HCT116 (cell line): ENCODE measurements around the gene SHROOM3. TPM values are rescaled to one million over a fixed set of nuclear protein-coding genes. Genes with fewer than 3 reads are reported as not detected.

Experiments used
- ATAC-seq: fragments of 200-7000 bp; cut with Tn5 transposase; 2 replicates; pipeline ENCODE4 v1.9.1; 2020; ENCODE audit warnings: mild to moderate bottlenecking, moderate library complexity
- BruUV-seq: library from RNA; stranded (reverse); fragments of 400-500 nt; replicated peaks from 2 replicates; lab custom pipeline; 2021; lab: Mats Ljungman, UMichigan
- CTCF ChIA-PET: fragments of 300-600 bp; sonication (Branson Sonifier 250); formaldehyde crosslinking; loops from one replicate; lab custom pipeline; 2021; ENCODE audit warnings: antibody characterized with exemption; lab: Charles Lee
- POLR2A ChIA-PET: fragments of 300-600, 350-600 bp; sonication (Branson Sonifier 250); formaldehyde crosslinking; loops from one replicate; lab custom pipeline; 2021; ENCODE audit warnings: antibody characterized with exemption; lab: Charles Lee
- RAD21 ChIA-PET, 2 experiments: fragments of 300-600 bp; sonication (Branson Sonifier 250); formaldehyde crosslinking; loops; one replicate each; lab custom pipeline; 2023; ENCODE audit warnings: low total read pairs in 2 of 2; ENCODE audit not compliant: uncharacterized antibody in 2 of 2, unreplicated experiment in 2 of 2, low non-redundant PET in 1 of 2; lab: Charles Lee
- DNase-seq: peaks from one replicate; pipeline ENCODE4 v3.0.0-alpha.2; 2010; ENCODE audit warnings: low read depth, low spot score
- H2AFZ ChIP-seq: fragments of 200-600 bp; shearing (Covaris generic), sonication (generic); 2 replicates; pipeline ENCODE4 v1.6.1; 2017; ENCODE audit warnings: low read depth, mixed run types, mixed read lengths, antibody characterized with exemption, low read length; ENCODE audit not compliant: poor library complexity, severe bottlenecking
- H3K27ac ChIP-seq: 2 replicates; pipeline ENCODE4 v1.5.1; 2012; ENCODE audit warnings: low read depth, low read length
- H3K27me3 ChIP-seq: fragments of 200-600 bp; sonication (generic); 2 replicates; pipeline ENCODE4 v1.6.1; 2016; ENCODE audit warnings: mixed run types, low read length, mixed read lengths; ENCODE audit not compliant: insufficient read depth
- H3K36me3 ChIP-seq, 2 experiments: fragments of 200-500 bp in 1 of 2; fragments of 200-600 bp in 1 of 2; sonication (Bioruptor generic) in 1 of 2; sonication (generic) in 1 of 2; 2 replicates each; pipeline versions ENCODE4 v1.5.1 to v1.6.1; 2014 to 2016; ENCODE audit warnings: low read length in 2 of 2, inconsistent platforms in 1 of 2, mixed read lengths in 1 of 2, mixed run types in 1 of 2; ENCODE audit not compliant: insufficient read depth in 2 of 2, control insufficient read depth in 1 of 2
- H3K4me1 ChIP-seq, 2 experiments: fragments of 200-600 bp in 1 of 2; sonication (generic) in 1 of 2; 2 replicates each; pipeline versions ENCODE4 v1.5.1 to v1.6.1; 2012 to 2017; ENCODE audit warnings: low read length in 2 of 2, inconsistent platforms in 1 of 2, mild to moderate bottlenecking in 1 of 2, mixed read lengths in 1 of 2, mixed run types in 1 of 2, moderate library complexity in 1 of 2; ENCODE audit not compliant: insufficient read depth in 2 of 2, control insufficient read depth in 1 of 2
- H3K4me2 ChIP-seq: fragments of 200-600 bp; sonication (generic); 2 replicates; pipeline ENCODE4 v1.6.1; 2017; ENCODE audit warnings: mixed run types, low read length, mixed read lengths
- H3K4me3 ChIP-seq, 2 experiments: fragments of 200-600 bp in 1 of 2; sonication (generic) in 1 of 2; replicated peaks in 1 of 2; 2 replicates each; pipeline ENCODE4 v1.5.1; 2011 to 2016; ENCODE audit warnings: low read length in 2 of 2, control low read depth in 1 of 2, low read depth in 1 of 2, mild to moderate bottlenecking in 1 of 2, mixed read lengths in 1 of 2, mixed run types in 1 of 2
- H3K79me2 ChIP-seq: fragments of 200-600 bp; sonication (generic); 2 replicates; pipeline ENCODE4 v1.6.1; 2017; ENCODE audit warnings: mild to moderate bottlenecking, mixed run types, low read length, moderate library complexity, mixed read lengths; ENCODE audit not compliant: insufficient read depth
- H3K9ac ChIP-seq: fragments of 200-600 bp; sonication (generic); 2 replicates; pipeline ENCODE4 v1.6.1; 2016; ENCODE audit warnings: low read length, mixed read lengths
- H3K9me2 ChIP-seq: fragments of 200-600 bp; sonication (generic), shearing (Covaris generic); 2 replicates; pipeline ENCODE4 v1.6.1; 2017; ENCODE audit warnings: mixed run types, mild to moderate bottlenecking, moderate library complexity; ENCODE audit not compliant: insufficient read depth
- H3K9me3 ChIP-seq, 2 experiments: fragments of 200-500 bp in 1 of 2; fragments of 200-600 bp in 1 of 2; sonication (Bioruptor generic) in 1 of 2; sonication (generic) in 1 of 2; 2 replicates each; pipeline ENCODE4 v1.6.1; 2014 to 2017; ENCODE audit warnings: low read length in 2 of 2, mixed read lengths in 2 of 2, inconsistent platforms in 1 of 2, low read depth in 1 of 2, mild to moderate bottlenecking in 1 of 2, mixed run types in 1 of 2, moderate library complexity in 1 of 2; ENCODE audit not compliant: control insufficient read depth in 1 of 2, insufficient read depth in 1 of 2
- H4K20me1 ChIP-seq: fragments of 200-600 bp; sonication (generic), shearing (Covaris generic); 2 replicates; pipeline ENCODE4 v1.6.1; 2017; ENCODE audit warnings: mixed run types, mild to moderate bottlenecking, moderate library complexity; ENCODE audit not compliant: insufficient read depth
- ATF3 ChIP-seq: IDR thresholded peaks from 2 replicates; pipeline ENCODE4 v1.6.1; 2012
- CBX3 ChIP-seq: IDR thresholded peaks from 2 replicates; pipeline ENCODE4 v1.6.1; 2012; ENCODE audit warnings: low read depth
- CEBPB ChIP-seq: IDR thresholded peaks from 2 replicates; pipeline ENCODE4 v1.6.1; 2012; ENCODE audit warnings: low read depth
- ELF1 ChIP-seq: IDR thresholded peaks from 2 replicates; pipeline ENCODE4 v1.6.1; 2012; ENCODE audit warnings: low read depth, borderline replicate concordance
- EZH2phosphoT487 ChIP-seq: fragments of 200-600 bp; IDR thresholded peaks from 2 replicates; pipeline ENCODE4 v1.6.1; 2018; ENCODE audit warnings: antibody characterized with exemption, borderline replicate concordance
- FOSL1 ChIP-seq: IDR thresholded peaks from 2 replicates; pipeline ENCODE4 v1.6.1; 2012; ENCODE audit warnings: low read depth
- JUND ChIP-seq: IDR thresholded peaks from 2 replicates; pipeline ENCODE4 v1.6.1; 2012
- MAX ChIP-seq: IDR thresholded peaks from 2 replicates; pipeline ENCODE4 v1.6.1; 2012
- POLR2A ChIP-seq: IDR thresholded peaks from 2 replicates; pipeline ENCODE4 v1.7.0; 2011; ENCODE audit warnings: borderline replicate concordance; ENCODE audit not compliant: insufficient read depth, insufficient read length; ENCODE audit errors: extremely low read depth
- RAD21 ChIP-seq: IDR thresholded peaks from 2 replicates; pipeline ENCODE4 v1.6.1; 2012; ENCODE audit warnings: low read depth, mild to moderate bottlenecking
- REST ChIP-seq: IDR thresholded peaks from 2 replicates; pipeline ENCODE4 v1.6.1; 2012; ENCODE audit warnings: low read depth
- SIN3A ChIP-seq: IDR thresholded peaks from 2 replicates; pipeline ENCODE4 v1.6.1; 2012; ENCODE audit warnings: low read depth
- SP1 ChIP-seq: IDR thresholded peaks from 2 replicates; pipeline ENCODE4 v1.6.1; 2012; ENCODE audit warnings: low read depth
- TCF7L2 ChIP-seq: IDR thresholded peaks from 2 replicates; pipeline ENCODE4 v1.7.0; 2011; ENCODE audit warnings: borderline replicate concordance, inconsistent platforms; ENCODE audit not compliant: insufficient read depth, insufficient read length; ENCODE audit errors: extremely low read depth
- YY1 ChIP-seq: IDR thresholded peaks from 2 replicates; pipeline ENCODE4 v1.6.1; 2011; ENCODE audit warnings: low read length, low read depth, moderate library complexity, mild to moderate bottlenecking; ENCODE audit not compliant: insufficient replicate concordance; ENCODE audit errors: extremely low read depth
- ZFX ChIP-seq: fragments of 450-650 bp; IDR thresholded peaks from 2 replicates; pipeline ENCODE4 v1.6.1; 2017
- intact Hi-C: fragments of 100-400 bp; cut with micrococcal nuclease; formaldehyde crosslinking; loops from 2 replicates; pipeline ENCODE4 v1.10.0; 2022
- total RNA-seq: library from RNA; stranded (reverse); gene quantifications from one replicate; pipeline ENCODE4 v1.2.1, GENCODE V29; 2021; ENCODE audit not compliant: unreplicated experiment

SHROOM3 gene
- total RNA-seq, 1 experiment from 2014 or later, result 22.5 TPM

- Histone ChIP-seq H3K9me3 (peaks cover 0 to 6% of the 10 kb centered on the region in 2 experiments; a peak in 1 of 4 replicates), H3K36me3 (peaks cover 0 to 7% of the 10 kb centered on the region in 2 experiments; a peak in 1 of 4 replicates), H3K4me1 (peaks cover 21 to 40% of the 10 kb centered on the region in 2 experiments), H4K20me1 (no peaks in the 10 kb centered on the region), H3K9ac (peak overlapping the region; percentile 28; the same call in 1 of the 2 replicates), H3K9me2 (no peaks in the 10 kb centered on the region), H3K4me3 (0 out of 4 replicates have a peak overlapping the region, but pooled peaks of 1 of the 2 experiments have one; percentile 11), H2AFZ (no peak overlapping the region), H3K27ac (peak overlapping the region; percentile 6; the same call in 1 of the 2 replicates), H3K27me3 (no peaks in the 10 kb centered on the region), H3K4me2 (peak overlapping the region; percentile 67), H3K79me2 (no peaks in the 10 kb centered on the region; the same call in 1 of the 2 replicates)
- intact Hi-C loops, result loop anchor here (10.0 kb wide), 1 partner anchor 452 kb away; no protein-coding TSS in a partner anchor
- ChIA-PET POLR2A (no interaction called here), CTCF (no interaction called here), RAD21 (interaction anchor here in 1 of 2 experiments (0.6 kb wide), 1 partner anchor 293 kb away, joined by 6 read pairs; no protein-coding TSS in a partner anchor)
- DNase-seq, result peak; percentile 64
- ATAC-seq, result peak; percentile 92
- BruUV-seq, result no TSS peak
- TF ChIP-seq CBX3, result peak; percentile 88
- TF ChIP-seq FOSL1, result peak; percentile 82
- no peak for TF ChIP-seq EZH2phosphoT487
- peak; percentile 17; the same call in 1 of the 2 replicates for TF ChIP-seq ELF1
- no peak for TF ChIP-seq TCF7L2
- no peak for TF ChIP-seq REST
- TF ChIP-seq YY1, result no peak
- TF ChIP-seq ATF3, result no peak
- TF ChIP-seq CEBPB, result peak; percentile 49; the same call in 1 of the 2 replicates
- TF ChIP-seq MAX, result peak; percentile 81
- TF ChIP-seq SP1, result peak; percentile 65
- no peak for TF ChIP-seq ZFX
- TF ChIP-seq RAD21, result no peak
- TF ChIP-seq POLR2A, result no peak
- 0 out of 2 replicates have a peak, but pooled peaks have one; percentile 47 for TF ChIP-seq SIN3A
- TF ChIP-seq JUND, result peak; percentile 71
Observed at GRCh38 chr4:76752861-76753501, 318.0 kb downstream of the SHROOM3 start.
